HEK293 (cell line): ENCODE results near the gene JPH2.

ENCODE experiments used
- CTCF ChIA-PET: fragments of 350-600 bp; formaldehyde crosslinking; extraction: SDS; loops from one replicate; lab custom pipeline; 2021; ENCODE audit warnings: antibody characterized with exemption; lab: Yijun Ruan, JAX
- POLR2A ChIA-PET: fragments of 300-600 bp; formaldehyde crosslinking; extraction: SDS; loops from one replicate; lab custom pipeline; 2020; ENCODE audit warnings: antibody characterized with exemption, inconsistent platforms; lab: Yijun Ruan, JAX
- H3K27ac ChIP-seq: fragments of 200-500 bp; sonication (Bioruptor generic); 2 replicates; pipeline ENCODE4 v1.5.1; 2014; ENCODE audit warnings: low read depth, low read length, control low read depth, inconsistent platforms; ENCODE audit errors: extremely low read depth
- H3K36me3 ChIP-seq, 2 experiments: fragments of 200-500 bp in 1 of 2; sonication (Bioruptor generic) in 1 of 2; 1 replicate in 1 of 2; 2 replicates in 1 of 2; pipeline ENCODE4 v1.5.1; 2014 to 2017; ENCODE audit warnings: inconsistent platforms in 2 of 2, low read length in 2 of 2; ENCODE audit not compliant: control insufficient read depth in 2 of 2, insufficient read depth in 1 of 2
- H3K4me1 ChIP-seq: fragments of 200-500 bp; sonication (Bioruptor generic); 2 replicates; pipeline ENCODE4 v1.5.1; 2014; ENCODE audit warnings: mild to moderate bottlenecking, low read length, inconsistent platforms; ENCODE audit not compliant: control insufficient read depth, insufficient read depth
- H3K4me3 ChIP-seq: 2 replicates; pipeline ENCODE4 v1.5.1; 2011; ENCODE audit warnings: low read depth, mild to moderate bottlenecking, control low read depth, low read length, moderate library complexity
- H3K9me3 ChIP-seq: fragments of 200-500 bp; sonication (Bioruptor generic); 2 replicates; pipeline ENCODE4 v1.5.1; 2014; ENCODE audit warnings: low read depth, low read length, inconsistent platforms; ENCODE audit not compliant: control insufficient read depth, insufficient read depth
- KLF17 ChIP-seq: fragments of 450-650 bp; formaldehyde crosslinking; IDR thresholded peaks from 2 replicates; pipeline ENCODE4 v1.5.1; 2016; ENCODE audit warnings: missing biosample characterization, missing genetic modification characterization
- KLF7 ChIP-seq: fragments of 450-650 bp; formaldehyde crosslinking; IDR thresholded peaks from 2 replicates; pipeline ENCODE4 v1.5.1; 2016; ENCODE audit warnings: missing biosample characterization, missing genetic modification characterization, borderline replicate concordance
- OSR2 ChIP-seq: fragments of 450-650 bp; formaldehyde crosslinking; IDR thresholded peaks from 2 replicates; pipeline ENCODE4 v1.5.1; 2016; ENCODE audit warnings: missing biosample characterization, missing genetic modification characterization
- OVOL3 ChIP-seq: fragments of 450-650 bp; formaldehyde crosslinking; IDR thresholded peaks from 2 replicates; pipeline ENCODE4 v1.5.1; 2016; ENCODE audit warnings: missing biosample characterization, missing genetic modification characterization
- PRDM1 ChIP-seq: fragments of 450-650 bp; formaldehyde crosslinking; IDR thresholded peaks from 2 replicates; pipeline ENCODE4; 2016; ENCODE audit warnings: missing biosample characterization, missing genetic modification characterization
- PRDM2 ChIP-seq: fragments of 450-650 bp; formaldehyde crosslinking; IDR thresholded peaks from 2 replicates; pipeline ENCODE4 v1.5.1; 2016; ENCODE audit warnings: missing biosample characterization, missing genetic modification characterization, borderline replicate concordance
- SALL2 ChIP-seq: fragments of 450-650 bp; formaldehyde crosslinking; IDR thresholded peaks from 2 replicates; pipeline ENCODE4 v1.5.0; 2017; ENCODE audit warnings: missing biosample characterization, mild to moderate bottlenecking, missing genetic modification characterization, borderline replicate concordance
- ZBTB1 ChIP-seq: fragments of 450-650 bp; formaldehyde crosslinking; IDR thresholded peaks from 2 replicates; pipeline ENCODE4 v1.5.1; 2016; ENCODE audit warnings: missing biosample characterization, missing genetic modification characterization
- ZNF112 ChIP-seq: fragments of 450-650 bp; formaldehyde crosslinking; IDR thresholded peaks from 2 replicates; pipeline ENCODE4 v1.5.0; 2017; ENCODE audit warnings: missing biosample characterization, missing genetic modification characterization
- ZNF239 ChIP-seq: fragments of 450-650 bp; formaldehyde crosslinking; IDR thresholded peaks from 2 replicates; pipeline ENCODE4 v1.5.1; 2016; ENCODE audit warnings: missing biosample characterization, missing genetic modification characterization
- ZNF24 ChIP-seq: fragments of 450-650 bp; formaldehyde crosslinking; IDR thresholded peaks from 2 replicates; pipeline ENCODE4 v1.5.1; 2016; ENCODE audit warnings: missing biosample characterization, missing genetic modification characterization
- ZNF341 ChIP-seq: fragments of 450-650 bp; formaldehyde crosslinking; IDR thresholded peaks from 2 replicates; pipeline ENCODE4; 2016; ENCODE audit warnings: low read depth, missing biosample characterization, missing genetic modification characterization
- ZNF514 ChIP-seq: fragments of 450-650 bp; formaldehyde crosslinking; IDR thresholded peaks from 2 replicates; pipeline ENCODE4 v1.5.1; 2016; ENCODE audit warnings: missing biosample characterization, missing genetic modification characterization
- ZNF610 ChIP-seq: fragments of 450-650 bp; formaldehyde crosslinking; IDR thresholded peaks from 2 replicates; pipeline ENCODE4 v1.5.1; 2016; ENCODE audit warnings: missing biosample characterization, missing genetic modification characterization, borderline replicate concordance
- ZNF621 ChIP-seq: fragments of 450-650 bp; formaldehyde crosslinking; IDR thresholded peaks from 2 replicates; pipeline ENCODE4 v1.5.1; 2017; ENCODE audit warnings: missing biosample characterization, missing genetic modification characterization
- ZNF658 ChIP-seq: fragments of 450-650 bp; formaldehyde crosslinking; IDR thresholded peaks from 2 replicates; pipeline ENCODE4; 2016; ENCODE audit warnings: missing biosample characterization, missing genetic modification characterization
- ZNF670 ChIP-seq: fragments of 450-650 bp; formaldehyde crosslinking; IDR thresholded peaks from 2 replicates; pipeline ENCODE4 v1.5.1; 2016; ENCODE audit warnings: missing biosample characterization, missing genetic modification characterization, low read depth
- ZNF677 ChIP-seq: fragments of 450-650 bp; IDR thresholded peaks from 2 replicates; pipeline ENCODE4 v1.5.0; 2018; ENCODE audit warnings: missing biosample characterization, mild to moderate bottlenecking, missing genetic modification characterization, moderate library complexity
- ZNF692 ChIP-seq: fragments of 450-650 bp; formaldehyde crosslinking; IDR thresholded peaks from 2 replicates; pipeline ENCODE4 v1.5.1; 2016; ENCODE audit warnings: missing biosample characterization, missing genetic modification characterization
- ZNF76 ChIP-seq: fragments of 450-650 bp; formaldehyde crosslinking; IDR thresholded peaks from 2 replicates; pipeline ENCODE4; 2016; ENCODE audit warnings: low read depth, missing biosample characterization, missing genetic modification characterization, borderline replicate concordance
- TF ChIP-seq, protein P1 (sequence below): fragments of 450-650 bp; formaldehyde crosslinking; IDR thresholded peaks from 2 replicates; pipeline ENCODE4 v1.5.1; 2016; ENCODE audit warnings: missing biosample characterization, missing genetic modification characterization, borderline replicate concordance
- TF ChIP-seq, protein P2 (sequence below): fragments of 450-650 bp; formaldehyde crosslinking; IDR thresholded peaks from 2 replicates; pipeline ENCODE4 v1.5.1; 2017; ENCODE audit warnings: missing biosample characterization, missing genetic modification characterization

The JPH2 gene

GRCh38 chr20:44199877-44200276 lies 12.9 kb upstream of the JPH2 start:
- Histone ChIP-seq H3K27ac (no peak overlapping the region), H3K4me3 (no peak overlapping the region), H3K36me3 (peaks cover 18 to 83% of the 10 kb centered on the region in 2 experiments), H3K4me1 (no peaks in the 10 kb centered on the region), H3K9me3 (no peaks in the 10 kb centered on the region)
- ChIA-PET POLR2A (no interaction called here), CTCF (interaction anchor here (0.6 kb wide), 1 partner anchor 131 kb away, joined by 3 read pairs; no protein-coding TSS in a partner anchor)
- TF ChIP-seq ZBTB1 (tag by site-specific recombination) (no peak), ZNF239 (tag by site-specific recombination) (no peak), KLF17 (no peak), ZNF658 (tag by site-specific recombination) (no peak), ZNF76 (tag by site-specific recombination) (no peak), OVOL3 (tag by site-specific recombination) (no peak), ZNF670 (no peak), ZNF341 (tag by site-specific recombination) (no peak), SALL2 (no peak), ZNF621 (tag by site-specific recombination) (no peak), ZNF112 (tag by site-specific recombination) (no peak), KLF7 (tag by site-specific recombination) (no peak)
- TF ChIP-seq, protein P1, sequence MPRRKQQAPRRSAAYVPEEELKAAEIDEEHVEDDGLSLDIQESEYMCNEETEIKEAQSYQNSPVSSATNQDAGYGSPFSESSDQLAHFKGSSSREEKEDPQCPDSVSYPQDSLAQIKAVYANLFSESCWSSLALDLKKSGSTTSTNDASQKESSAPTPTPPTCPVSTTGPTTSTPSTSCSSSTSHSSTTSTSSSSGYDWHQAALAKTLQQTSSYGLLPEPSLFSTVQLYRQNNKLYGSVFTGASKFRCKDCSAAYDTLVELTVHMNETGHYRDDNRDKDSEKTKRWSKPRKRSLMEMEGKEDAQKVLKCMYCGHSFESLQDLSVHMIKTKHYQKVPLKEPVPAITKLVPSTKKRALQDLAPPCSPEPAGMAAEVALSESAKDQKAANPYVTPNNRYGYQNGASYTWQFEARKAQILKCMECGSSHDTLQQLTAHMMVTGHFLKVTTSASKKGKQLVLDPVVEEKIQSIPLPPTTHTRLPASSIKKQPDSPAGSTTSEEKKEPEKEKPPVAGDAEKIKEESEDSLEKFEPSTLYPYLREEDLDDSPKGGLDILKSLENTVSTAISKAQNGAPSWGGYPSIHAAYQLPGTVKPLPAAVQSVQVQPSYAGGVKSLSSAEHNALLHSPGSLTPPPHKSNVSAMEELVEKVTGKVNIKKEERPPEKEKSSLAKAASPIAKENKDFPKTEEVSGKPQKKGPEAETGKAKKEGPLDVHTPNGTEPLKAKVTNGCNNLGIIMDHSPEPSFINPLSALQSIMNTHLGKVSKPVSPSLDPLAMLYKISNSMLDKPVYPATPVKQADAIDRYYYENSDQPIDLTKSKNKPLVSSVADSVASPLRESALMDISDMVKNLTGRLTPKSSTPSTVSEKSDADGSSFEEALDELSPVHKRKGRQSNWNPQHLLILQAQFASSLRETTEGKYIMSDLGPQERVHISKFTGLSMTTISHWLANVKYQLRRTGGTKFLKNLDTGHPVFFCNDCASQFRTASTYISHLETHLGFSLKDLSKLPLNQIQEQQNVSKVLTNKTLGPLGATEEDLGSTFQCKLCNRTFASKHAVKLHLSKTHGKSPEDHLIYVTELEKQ: no peak
- TF ChIP-seq, protein P2, sequence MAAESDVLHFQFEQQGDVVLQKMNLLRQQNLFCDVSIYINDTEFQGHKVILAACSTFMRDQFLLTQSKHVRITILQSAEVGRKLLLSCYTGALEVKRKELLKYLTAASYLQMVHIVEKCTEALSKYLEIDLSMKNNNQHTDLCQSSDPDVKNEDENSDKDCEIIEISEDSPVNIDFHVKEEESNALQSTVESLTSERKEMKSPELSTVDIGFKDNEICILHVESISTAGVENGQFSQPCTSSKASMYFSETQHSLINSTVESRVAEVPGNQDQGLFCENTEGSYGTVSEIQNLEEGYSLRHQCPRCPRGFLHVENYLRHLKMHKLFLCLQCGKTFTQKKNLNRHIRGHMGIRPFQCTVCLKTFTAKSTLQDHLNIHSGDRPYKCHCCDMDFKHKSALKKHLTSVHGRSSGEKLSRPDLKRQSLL (tag by site-specific recombination): no peak

GRCh38 chr20:44198872-44199271 lies 11.9 kb upstream of the JPH2 start:
- Histone ChIP-seq H3K4me1 (no peaks in the 10 kb centered on the region), H3K36me3 (peaks cover 10 to 77% of the 10 kb centered on the region in 2 experiments; a peak in 2 of 3 replicates), H3K9me3 (no peaks in the 10 kb centered on the region), H3K27ac (no peak overlapping the region), H3K4me3 (no peak overlapping the region)
- ChIA-PET CTCF (interaction anchor here (1.0 to 5.7 kb wide), 2 partner anchors 44 to 83 kb away, joined by 3 to 45 read pairs; no protein-coding TSS in a partner anchor), POLR2A (no interaction called here)
- TF ChIP-seq PRDM2 (tag by site-specific recombination): no peak
- no peak for TF ChIP-seq ZNF24 (tag by site-specific recombination)
- no peak for TF ChIP-seq ZNF692 (tag by site-specific recombination)
- no peak for TF ChIP-seq ZNF610 (tag by site-specific recombination)
- TF ChIP-seq PRDM1 (tag by site-specific recombination): no peak
- no peak for TF ChIP-seq ZNF514 (tag by site-specific recombination)
- TF ChIP-seq OSR2 (tag by site-specific recombination): no peak
- no peak for TF ChIP-seq ZNF677
